ENCODE measurements around the gene ZBTB18.

GRCh38 chr1:244085891-244086290, 34.8 kb downstream of the ZBTB18 start:
- TF ChIP-seq ARNTL (CRISPR knock-in tag; IDR thresholded peaks at IDR 0.05; ENCODE audit: borderline replicate concordance, low read depth) (no peak), ZNF8 (CRISPR knock-in tag; IDR thresholded peaks at IDR 0.05) (no peak), PATZ1 (CRISPR knock-in tag; IDR thresholded peaks at IDR 0.05; ENCODE audit: borderline replicate concordance) (no peak), BACH2 (CRISPR knock-in tag; IDR thresholded peaks at IDR 0.05; ENCODE audit: borderline replicate concordance) (no peak), ZNF565 (CRISPR knock-in tag; conservative IDR thresholded peaks at IDR 0.05; ENCODE audit: low read depth) (no peak), SNAI2 (CRISPR knock-in tag; IDR thresholded peaks at IDR 0.05) (no peak), CREB5 (CRISPR knock-in tag; IDR thresholded peaks at IDR 0.05; ENCODE audit: low read depth) (no peak)

Data from SK-N-SH treated with all-trans-retinoic acid at 6 μM for 48 hours (cell line).